K562 (cell line): ENCODE measurements around the gene SCARF2. TPM values are rescaled to one million over a fixed set of nuclear protein-coding genes. Genes with fewer than 3 reads are reported as not detected.

Experiments used
- BHLHE40 ChIP-seq: IDR thresholded peaks from 2 replicates; pipeline ENCODE4 v1.6.1; 2011; ENCODE audit warnings: low read length, improper control_type of control experiment
- FOXP1 ChIP-seq: sonication (generic); formaldehyde crosslinking; IDR thresholded peaks from 2 replicates; pipeline ENCODE4 v1.8.0; 2022; ENCODE audit warnings: mild to moderate bottlenecking, missing genetic modification reagents
- KLF10 ChIP-seq: fragments of 250-450 bp; sonication (Bioruptor Pico); IDR thresholded peaks from 2 replicates; pipeline ENCODE4 v1.6.1; 2021; ENCODE audit warnings: matching md5 sums
- MCM3 ChIP-seq: fragments of 450-650 bp; IDR thresholded peaks from 2 replicates; pipeline ENCODE4 v1.6.1; 2016
- POLR2AphosphoS2 ChIP-seq: IDR thresholded peaks from 2 replicates; pipeline ENCODE4 v1.6.1; 2012; ENCODE audit warnings: low read length, improper control_type of control experiment
- POLR2G ChIP-seq: fragments of 200-400 bp; formaldehyde crosslinking; IDR thresholded peaks from 2 replicates; pipeline ENCODE4 v1.6.1; 2017; ENCODE audit warnings: low read depth, mild to moderate bottlenecking, antibody characterized with exemption, low read length, moderate library complexity
- PRMT5 ChIP-seq: sonication (generic); formaldehyde crosslinking; IDR thresholded peaks from 2 replicates; pipeline ENCODE4 v1.5.0; 2020; ENCODE audit warnings: missing genetic modification reagents
- SETDB1 ChIP-seq: IDR thresholded peaks from one replicate; pipeline ENCODE4 v1.6.1; 2012; ENCODE audit warnings: low read length, control low read depth, inconsistent platforms
- SIX5 ChIP-seq, 2 experiments: IDR thresholded peaks; 2 replicates each; pipeline ENCODE4 v1.6.1; 2011; ENCODE audit warnings: low read length in 2 of 2, borderline replicate concordance in 1 of 2, low read depth in 1 of 2, mild to moderate bottlenecking in 1 of 2, moderate library complexity in 1 of 2; ENCODE audit not compliant: insufficient read depth in 1 of 2
- XRCC5 ChIP-seq: fragments of 200-400 bp; formaldehyde crosslinking; IDR thresholded peaks from 2 replicates; pipeline ENCODE4 v1.6.1; 2017; ENCODE audit warnings: low read depth, mild to moderate bottlenecking, low read length
- ZC3H4 ChIP-seq: sonication (generic); formaldehyde crosslinking; IDR thresholded peaks from 2 replicates; pipeline ENCODE4 v1.9.0; 2021; ENCODE audit warnings: missing genetic modification reagents, borderline replicate concordance
- ZZZ3 ChIP-seq: fragments of 450-650 bp; IDR thresholded peaks from 2 replicates; pipeline ENCODE4 v1.6.1; 2016; ENCODE audit warnings: antibody characterized with exemption, mild to moderate bottlenecking, moderate library complexity
- polyA plus RNA-seq, 8 experiments: library from polyadenylated mRNA; depleted of rRNA in 4 of 8; stranded (reverse) in 5 of 8; unstranded in 3 of 8; fragments of >200 nt; fragmentation: Nextera tagmentation in 2 of 8; fragmentation: Illumina TruSeq in 1 of 8; extraction: Ambion mirVana in 2 of 8; extraction: Trizol in 1 of 8; gene quantifications; 2 replicates each; pipeline versions ENCODE4 v1.2.1 to v1.2.3, GENCODE V29; 2011 to 2014; ENCODE audit warnings: inconsistent platforms in 1 of 8, missing spikeins in 1 of 8
- total RNA-seq, 7 experiments: library from RNA; depleted of rRNA in 6 of 7; stranded (reverse); fragments of >200 nt in 6 of 7; fragmentation: Illumina TruSeq in 2 of 7; extraction: Trizol in 2 of 7; gene quantifications; 2 replicates each; pipeline versions ENCODE4 v1.2.1 to v1.2.3, GENCODE V29; 2011 to 2021; ENCODE audit warnings: low replicate concordance in 1 of 7
- TF ChIP-seq, protein P1 (sequence below): sonication (generic); formaldehyde crosslinking; IDR thresholded peaks from 2 replicates; pipeline ENCODE4 v1.8.0; 2022; ENCODE audit warnings: mild to moderate bottlenecking, missing genetic modification reagents
- TF ChIP-seq, protein P2 (sequence below): sonication (generic); formaldehyde crosslinking; IDR thresholded peaks from 2 replicates; pipeline ENCODE4 v1.8.0; 2022; ENCODE audit warnings: mild to moderate bottlenecking, low read depth, missing genetic modification reagents
- TF ChIP-seq, protein P3 (sequence below): fragments of 250-450 bp; sonication (Bioruptor Pico); IDR thresholded peaks from 2 replicates; pipeline ENCODE4 v1.8.0; 2021; ENCODE audit warnings: mild to moderate bottlenecking, moderate library complexity
- TF ChIP-seq, protein P4 (sequence below): sonication (generic); formaldehyde crosslinking; IDR thresholded peaks from 2 replicates; pipeline ENCODE4 v1.8.0; 2022; ENCODE audit warnings: missing genetic modification reagents, mild to moderate bottlenecking, moderate library complexity, borderline replicate concordance
- TF ChIP-seq, protein P5 (sequence below): sonication (generic); formaldehyde crosslinking; IDR thresholded peaks from 2 replicates; pipeline ENCODE4 v1.8.1; 2023; ENCODE audit warnings: mild to moderate bottlenecking, missing genetic modification reagents

SCARF2 gene
- total and polyA plus RNA-seq, 9 of the 15 experiments (the other 6 are each of a cell fraction or from before 2014, with no cell fraction given) = 0.06 to 0.32 (median 0.21) TPM; not detected in 5

DNA sequence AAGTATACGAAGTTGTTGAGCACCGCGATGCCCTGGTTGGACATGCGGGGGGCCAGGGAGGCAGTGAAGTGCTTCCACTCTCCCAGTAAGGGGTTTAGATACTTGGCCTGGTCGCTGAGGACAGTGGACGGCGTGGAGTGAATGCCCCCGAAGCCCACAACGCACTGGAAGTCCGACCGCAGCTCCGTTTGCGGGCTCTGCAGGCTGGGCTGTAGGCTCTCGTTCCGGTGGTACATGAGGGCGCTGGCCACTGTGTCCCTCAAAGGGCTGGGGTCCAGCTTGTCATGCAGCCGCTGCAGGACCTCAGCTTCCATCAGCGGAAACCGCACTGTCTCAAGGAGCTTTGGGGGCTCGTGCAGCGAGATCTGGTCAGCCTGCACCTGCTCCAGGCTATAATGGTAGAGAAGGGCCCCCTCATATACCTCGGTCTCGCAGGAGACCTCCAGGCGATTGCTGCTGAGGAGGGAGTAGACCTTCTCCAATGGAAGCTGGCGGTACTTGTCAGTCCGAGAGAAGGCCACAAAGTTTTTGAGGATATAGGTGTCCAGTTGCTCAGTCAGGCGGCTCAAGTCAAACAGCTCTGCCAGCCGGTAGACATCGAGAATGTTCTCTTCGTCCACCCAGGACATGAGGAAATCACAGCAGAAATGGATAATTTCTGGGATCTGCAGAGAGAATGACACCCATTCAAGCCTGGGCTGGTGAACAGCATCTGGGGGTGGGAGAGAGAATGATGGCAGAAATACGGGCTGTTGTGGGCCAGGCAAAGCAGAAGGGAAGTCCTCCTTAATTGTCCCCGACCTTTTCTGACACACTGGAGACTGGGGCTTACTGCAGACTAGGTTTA lies 27.5 kb upstream of the SCARF2 start (continued):
- TF ChIP-seq, protein P1, sequence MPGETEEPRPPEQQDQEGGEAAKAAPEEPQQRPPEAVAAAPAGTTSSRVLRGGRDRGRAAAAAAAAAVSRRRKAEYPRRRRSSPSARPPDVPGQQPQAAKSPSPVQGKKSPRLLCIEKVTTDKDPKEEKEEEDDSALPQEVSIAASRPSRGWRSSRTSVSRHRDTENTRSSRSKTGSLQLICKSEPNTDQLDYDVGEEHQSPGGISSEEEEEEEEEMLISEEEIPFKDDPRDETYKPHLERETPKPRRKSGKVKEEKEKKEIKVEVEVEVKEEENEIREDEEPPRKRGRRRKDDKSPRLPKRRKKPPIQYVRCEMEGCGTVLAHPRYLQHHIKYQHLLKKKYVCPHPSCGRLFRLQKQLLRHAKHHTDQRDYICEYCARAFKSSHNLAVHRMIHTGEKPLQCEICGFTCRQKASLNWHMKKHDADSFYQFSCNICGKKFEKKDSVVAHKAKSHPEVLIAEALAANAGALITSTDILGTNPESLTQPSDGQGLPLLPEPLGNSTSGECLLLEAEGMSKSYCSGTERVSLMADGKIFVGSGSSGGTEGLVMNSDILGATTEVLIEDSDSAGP (CRISPR knock-in tag) = 0 out of 2 replicates have a peak, but pooled peaks have one; percentile 18
- TF ChIP-seq KLF10 (CRISPR knock-in tag) = no peak
- TF ChIP-seq MCM3 = no peak
- TF ChIP-seq, protein P2, sequence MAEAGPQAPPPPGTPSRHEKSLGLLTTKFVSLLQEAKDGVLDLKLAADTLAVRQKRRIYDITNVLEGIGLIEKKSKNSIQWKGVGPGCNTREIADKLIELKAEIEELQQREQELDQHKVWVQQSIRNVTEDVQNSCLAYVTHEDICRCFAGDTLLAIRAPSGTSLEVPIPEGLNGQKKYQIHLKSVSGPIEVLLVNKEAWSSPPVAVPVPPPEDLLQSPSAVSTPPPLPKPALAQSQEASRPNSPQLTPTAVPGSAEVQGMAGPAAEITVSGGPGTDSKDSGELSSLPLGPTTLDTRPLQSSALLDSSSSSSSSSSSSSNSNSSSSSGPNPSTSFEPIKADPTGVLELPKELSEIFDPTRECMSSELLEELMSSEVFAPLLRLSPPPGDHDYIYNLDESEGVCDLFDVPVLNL (CRISPR knock-in tag) = 0 out of 2 replicates have a peak, but pooled peaks have one; percentile 61
- 0 out of 2 replicates have a peak, but pooled peaks have one; percentile 18 for TF ChIP-seq PRMT5 (CRISPR knock-in tag)
- TF ChIP-seq, protein P3, sequence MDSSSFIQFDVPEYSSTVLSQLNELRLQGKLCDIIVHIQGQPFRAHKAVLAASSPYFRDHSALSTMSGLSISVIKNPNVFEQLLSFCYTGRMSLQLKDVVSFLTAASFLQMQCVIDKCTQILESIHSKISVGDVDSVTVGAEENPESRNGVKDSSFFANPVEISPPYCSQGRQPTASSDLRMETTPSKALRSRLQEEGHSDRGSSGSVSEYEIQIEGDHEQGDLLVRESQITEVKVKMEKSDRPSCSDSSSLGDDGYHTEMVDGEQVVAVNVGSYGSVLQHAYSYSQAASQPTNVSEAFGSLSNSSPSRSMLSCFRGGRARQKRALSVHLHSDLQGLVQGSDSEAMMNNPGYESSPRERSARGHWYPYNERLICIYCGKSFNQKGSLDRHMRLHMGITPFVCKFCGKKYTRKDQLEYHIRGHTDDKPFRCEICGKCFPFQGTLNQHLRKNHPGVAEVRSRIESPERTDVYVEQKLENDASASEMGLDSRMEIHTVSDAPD (CRISPR knock-in tag) = no peak
- peak; percentile 0; the same call in 1 of the 2 replicates for TF ChIP-seq FOXP1 (CRISPR knock-in tag)
- TF ChIP-seq POLR2AphosphoS2 = 0 out of 2 replicates have a peak, but pooled peaks have one; percentile 41
- no peak for TF ChIP-seq ZZZ3
- TF ChIP-seq BHLHE40 = no peak
- peak in 1 of 2 experiments; percentile 21; a peak in 1 of 4 replicates for TF ChIP-seq SIX5 (IDR thresholded peaks at IDR 0.05; ENCODE audit: borderline replicate concordance in 1 of 2, insufficient read depth in 1 of 2, low read depth in 1 of 2, low read length in 2 of 2)
- 0 out of 2 replicates have a peak, but pooled peaks have one; percentile 25 for TF ChIP-seq XRCC5
- TF ChIP-seq, protein P4, sequence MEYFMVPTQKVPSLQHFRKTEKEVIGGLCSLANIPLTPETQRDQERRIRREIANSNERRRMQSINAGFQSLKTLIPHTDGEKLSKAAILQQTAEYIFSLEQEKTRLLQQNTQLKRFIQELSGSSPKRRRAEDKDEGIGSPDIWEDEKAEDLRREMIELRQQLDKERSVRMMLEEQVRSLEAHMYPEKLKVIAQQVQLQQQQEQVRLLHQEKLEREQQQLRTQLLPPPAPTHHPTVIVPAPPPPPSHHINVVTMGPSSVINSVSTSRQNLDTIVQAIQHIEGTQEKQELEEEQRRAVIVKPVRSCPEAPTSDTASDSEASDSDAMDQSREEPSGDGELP (CRISPR knock-in tag) = 0 out of 2 replicates have a peak, but pooled peaks have one; percentile 7
- TF ChIP-seq, protein P5, sequence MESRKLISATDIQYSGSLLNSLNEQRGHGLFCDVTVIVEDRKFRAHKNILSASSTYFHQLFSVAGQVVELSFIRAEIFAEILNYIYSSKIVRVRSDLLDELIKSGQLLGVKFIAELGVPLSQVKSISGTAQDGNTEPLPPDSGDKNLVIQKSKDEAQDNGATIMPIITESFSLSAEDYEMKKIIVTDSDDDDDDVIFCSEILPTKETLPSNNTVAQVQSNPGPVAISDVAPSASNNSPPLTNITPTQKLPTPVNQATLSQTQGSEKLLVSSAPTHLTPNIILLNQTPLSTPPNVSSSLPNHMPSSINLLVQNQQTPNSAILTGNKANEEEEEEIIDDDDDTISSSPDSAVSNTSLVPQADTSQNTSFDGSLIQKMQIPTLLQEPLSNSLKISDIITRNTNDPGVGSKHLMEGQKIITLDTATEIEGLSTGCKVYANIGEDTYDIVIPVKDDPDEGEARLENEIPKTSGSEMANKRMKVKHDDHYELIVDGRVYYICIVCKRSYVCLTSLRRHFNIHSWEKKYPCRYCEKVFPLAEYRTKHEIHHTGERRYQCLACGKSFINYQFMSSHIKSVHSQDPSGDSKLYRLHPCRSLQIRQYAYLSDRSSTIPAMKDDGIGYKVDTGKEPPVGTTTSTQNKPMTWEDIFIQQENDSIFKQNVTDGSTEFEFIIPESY (CRISPR knock-in tag) = 0 out of 2 replicates have a peak, but pooled peaks have one; percentile 1
- TF ChIP-seq ZC3H4 (CRISPR knock-in tag) = 0 out of 2 replicates have a peak, but pooled peaks have one; percentile 53
- peak; percentile 67 for TF ChIP-seq POLR2G
- TF ChIP-seq SETDB1 = peak; percentile 10
